K562 (cell line): ENCODE results near the gene MMRN2. TPM values are rescaled to one million over a fixed set of nuclear protein-coding genes. Genes with fewer than 3 reads are reported as not detected.

Experiments used
- ATF7 ChIP-seq: fragments of 450-650 bp; IDR thresholded peaks from 2 replicates; pipeline ENCODE4 v1.7.1; 2014; ENCODE audit warnings: mild to moderate bottlenecking, moderate library complexity
- CHD1 ChIP-seq: fragments of 200-600 bp; sonication (generic); IDR thresholded peaks from one replicate; pipeline ENCODE4 v1.6.1; 2012; ENCODE audit warnings: mild to moderate bottlenecking, moderate library complexity, low read length, inconsistent platforms
- HDAC8 ChIP-seq: fragments of 450-650 bp; IDR thresholded peaks from 2 replicates; pipeline ENCODE4 v1.6.1; 2016; ENCODE audit warnings: mild to moderate bottlenecking, missing genetic modification characterization, moderate library complexity, missing compliant biosample characterization
- PHTF2 ChIP-seq: fragments of 250-450 bp; sonication (Bioruptor Pico); IDR thresholded peaks from 2 replicates; pipeline ENCODE4 v1.5.0; 2021; ENCODE audit warnings: mild to moderate bottlenecking
- TBP ChIP-seq: optimal IDR thresholded peaks from 2 replicates; pipeline ENCODE3; 2011; ENCODE audit warnings: low read depth, low read length, improper control_type of control experiment
- ZBTB43 ChIP-seq: sonication (generic); formaldehyde crosslinking; IDR thresholded peaks from 2 replicates; pipeline ENCODE4 v1.8.0; 2023; ENCODE audit warnings: mild to moderate bottlenecking, missing genetic modification reagents
- ZNF318 ChIP-seq, 2 experiments: fragments of 450-650 bp; IDR thresholded peaks; 2 replicates each; pipeline ENCODE4 v1.6.1; 2016; ENCODE audit warnings: mild to moderate bottlenecking in 2 of 2, borderline replicate concordance in 1 of 2, low read depth in 1 of 2, moderate library complexity in 1 of 2
- ZNF512 ChIP-seq: IDR thresholded peaks from 2 replicates; pipeline ENCODE4 v1.6.1; 2016; ENCODE audit warnings: missing genetic modification characterization, missing compliant biosample characterization
- ZNF695 ChIP-seq: fragments of 450-650 bp; formaldehyde crosslinking; IDR thresholded peaks from 2 replicates; pipeline ENCODE4 v1.4.0; 2020; ENCODE audit warnings: mild to moderate bottlenecking, moderate library complexity
- polyA plus RNA-seq, 8 experiments: library from polyadenylated mRNA; depleted of rRNA in 4 of 8; stranded (reverse) in 5 of 8; unstranded in 3 of 8; fragments of >200 nt; fragmentation: Nextera tagmentation in 2 of 8; fragmentation: Illumina TruSeq in 1 of 8; extraction: Ambion mirVana in 2 of 8; extraction: Trizol in 1 of 8; gene quantifications; 2 replicates each; pipeline versions ENCODE4 v1.2.1 to v1.2.3, GENCODE V29; 2011 to 2014; ENCODE audit warnings: inconsistent platforms in 1 of 8, missing spikeins in 1 of 8
- total RNA-seq, 7 experiments: library from RNA; depleted of rRNA in 6 of 7; stranded (reverse); fragments of >200 nt in 6 of 7; fragmentation: Illumina TruSeq in 2 of 7; extraction: Trizol in 2 of 7; gene quantifications; 2 replicates each; pipeline versions ENCODE4 v1.2.1 to v1.2.3, GENCODE V29; 2011 to 2021; ENCODE audit warnings: low replicate concordance in 1 of 7

MMRN2 gene
- total and polyA plus RNA-seq, 9 of the 15 experiments (the other 6 are each of a cell fraction or from before 2014, with no cell fraction given), result 0.07 to 2.0 (median 1.2) TPM

GRCh38 chr10:86971232-86971991, 14.0 kb upstream of the MMRN2 start (continued):
- TF ChIP-seq ATF7 (no peak), CHD1 (no peak), ZNF695 (CRISPR knock-in tag) (no peak), PHTF2 (CRISPR knock-in tag) (no peak), ZBTB43 (CRISPR knock-in tag) (no peak), HDAC8 (tag) (no peak), TBP (no peak), ZNF512 (tag) (no peak), ZNF318 (IDR thresholded peaks at IDR 0.05; ENCODE audit: borderline replicate concordance in 1 of 2, low read depth in 1 of 2) (no peak)
